ENCODE results near the gene PLSCR3.

- TF ChIP-seq CTCF (IDR thresholded peaks at IDR 0.05; ENCODE audit: low read length) (no peak), EZH2 (IDR thresholded peaks at IDR 0.05; ENCODE audit: borderline replicate concordance, low read length) (no peak)
These were observed 26.9 kb upstream of the PLSCR3 start for GRCh38 chr17:7421186-7421585.

Data from OCI-LY1 (cell line).